GM12878 (cell line): ENCODE data around the gene NOB1. TPM values are rescaled to one million over a fixed set of nuclear protein-coding genes. Genes with fewer than 3 reads are reported as not detected.
A peak's percentile ranks its signal among the peaks of the same experiment; 100 is the strongest.

Source experiments
- ATAC-seq: fragments of 200-7000 bp; cut with Tn5 transposase; 3 replicates; pipeline ENCODE4 v1.9.1; 2020; ENCODE audit warnings: mild to moderate bottlenecking, moderate library complexity
- BruUV-seq: library from RNA; stranded (reverse); fragments of 400-500 nt; replicated peaks from 2 replicates; lab custom pipeline; 2021; lab: Mats Ljungman, UMichigan
- CTCF ChIA-PET: fragments of 300-600 bp; sonication (Branson Sonifier 250); formaldehyde crosslinking; extraction: SDS; loops from one replicate; lab custom pipeline; 2021; ENCODE audit warnings: inconsistent platforms; lab: Yijun Ruan, JAX
- POLR2A ChIA-PET: fragments of 350-600 bp; formaldehyde crosslinking; extraction: SDS; loops from one replicate; lab custom pipeline; 2021; ENCODE audit warnings: inconsistent platforms; lab: Charles Lee
- RAD21 ChIA-PET: fragments of 300-600 bp; sonication (Branson Sonifier 250); formaldehyde crosslinking; loops from one replicate; lab custom pipeline; 2023; ENCODE audit warnings: antibody characterized with exemption; ENCODE audit not compliant: unreplicated experiment; lab: Charles Lee
- SMC1A ChIA-PET: fragments of 300-600 bp; sonication (Branson Sonifier 250); formaldehyde crosslinking; loops from one replicate; lab custom pipeline; 2023; ENCODE audit not compliant: unreplicated experiment, uncharacterized antibody; lab: Charles Lee
- DNase-seq: peaks from one replicate; pipeline ENCODE4 v3.0.0-alpha.2; 2011; ENCODE audit warnings: low read depth, low spot score
- FAIRE-seq: peaks from 3 replicates; lab custom pipeline; 2011; peaks lifted over from hg19 to GRCh38; lab: Jason Lieb, UNC
- H2AFZ ChIP-seq: 2 replicates; pipeline ENCODE4 v1.6.0; 2011; ENCODE audit warnings: low read depth, low read length, control low read depth; ENCODE audit not compliant: control insufficient read depth
- H3K27ac ChIP-seq: 2 replicates; pipeline ENCODE4 v1.5.1; 2011; ENCODE audit warnings: control low read depth; ENCODE audit not compliant: control insufficient read depth, insufficient read depth
- H3K27me3 ChIP-seq, 2 experiments: replicated peaks in 1 of 2; 2 replicates each; pipeline versions ENCODE4 v1.6.0 to v1.6.1; 2011; ENCODE audit warnings: low read length in 1 of 2; ENCODE audit not compliant: control insufficient read depth in 2 of 2, insufficient read depth in 2 of 2
- H3K36me3 ChIP-seq, 2 experiments: 2 replicates each; pipeline ENCODE4 v1.5.1; 2011; ENCODE audit warnings: low read length in 1 of 2; ENCODE audit not compliant: control insufficient read depth in 2 of 2, insufficient read depth in 2 of 2
- H3K4me1 ChIP-seq: 2 replicates; pipeline ENCODE4 v1.6.1; 2011; ENCODE audit warnings: mild to moderate bottlenecking, low read length, moderate library complexity, mixed read lengths; ENCODE audit not compliant: control insufficient read depth, insufficient read depth
- H3K4me2 ChIP-seq: 2 replicates; pipeline ENCODE4 v1.6.0; 2011; ENCODE audit warnings: control low read depth; ENCODE audit not compliant: control insufficient read depth, insufficient read depth
- H3K4me3 ChIP-seq: fragments of 200-600 bp; sonication (generic); 2 replicates; pipeline ENCODE4 v1.5.1; 2016
- H3K79me2 ChIP-seq: 2 replicates; pipeline ENCODE4 v1.6.0; 2011; ENCODE audit warnings: low read length; ENCODE audit not compliant: control insufficient read depth, insufficient read depth
- H3K9ac ChIP-seq: 2 replicates; pipeline ENCODE4 v1.8.0; 2011; ENCODE audit warnings: low read length, control low read depth, mixed read lengths; ENCODE audit not compliant: control insufficient read depth, insufficient read depth
- H3K9me3 ChIP-seq: replicated peaks from 3 replicates; pipeline ENCODE4 v1.5.1; 2011; ENCODE audit warnings: mild to moderate bottlenecking, low read length; ENCODE audit not compliant: control insufficient read depth, insufficient read depth
- H4K20me1 ChIP-seq: 2 replicates; pipeline ENCODE4 v1.6.0; 2011; ENCODE audit not compliant: control insufficient read depth, insufficient read depth
- IRF3 ChIP-seq: fragments of 450-650 bp; IDR thresholded peaks from 2 replicates; pipeline ENCODE4 v1.6.1; 2014; ENCODE audit warnings: mild to moderate bottlenecking
- MLLT1 ChIP-seq: fragments of 450-650 bp; IDR thresholded peaks from 2 replicates; pipeline ENCODE4 v1.6.1; 2016; ENCODE audit warnings: mild to moderate bottlenecking
- NKRF ChIP-seq: fragments of 450-650 bp; conservative IDR thresholded peaks from 2 replicates; pipeline ENCODE4 v1.6.1; 2017; ENCODE audit warnings: mild to moderate bottlenecking, moderate library complexity
- SRF ChIP-seq, 2 experiments: IDR thresholded peaks; 2 replicates each; pipeline ENCODE4 v1.6.1; 2011; ENCODE audit warnings: low read depth in 2 of 2, low read length in 2 of 2, mild to moderate bottlenecking in 1 of 2, moderate library complexity in 1 of 2
- USF1 ChIP-seq: IDR thresholded peaks from 2 replicates; pipeline ENCODE4 v1.6.1; 2011; ENCODE audit warnings: borderline replicate concordance, low read depth, mild to moderate bottlenecking, moderate library complexity, mixed read lengths, low read length; ENCODE audit not compliant: insufficient read depth; ENCODE audit errors: extremely low read length
- WGBS: methylation state at CpG from one replicate; pipeline ENCODE4 v1.1.6; 2016; ENCODE audit warnings: low lambda C conversion rate; ENCODE audit not compliant: insufficient replicate concordance, insufficient coverage; ENCODE audit errors: missing lambda C conversion rate; 5-methylcytosine and 5-hydroxymethylcytosine counted together
- in situ Hi-C: fragments of 300-500 bp; cut with MboI; formaldehyde crosslinking; loops from 9 replicates; pipeline ENCODE4 v1.14.3; 2018; ENCODE audit warnings: mixed read lengths
- intact Hi-C: fragments of 100-400 bp; cut with micrococcal nuclease; formaldehyde crosslinking; loops from one replicate; pipeline ENCODE4 v1.14.2; 2022; ENCODE audit not compliant: unreplicated experiment
- polyA plus RNA-seq, 11 experiments: library from polyadenylated mRNA; depleted of rRNA in 4 of 11; unstranded in 6 of 11; stranded (reverse) in 5 of 11; fragments of >200 nt; fragmentation: Nextera tagmentation in 4 of 11; fragmentation: Illumina TruSeq in 1 of 11; extraction: Ambion mirVana in 4 of 11; extraction: Trizol in 1 of 11; gene quantifications; 1 replicate in 1 of 11; 2 replicates in 10 of 11; pipeline versions ENCODE4 v1.2.1 to v1.2.3, GENCODE V29; 2011 to 2016; ENCODE audit warnings: inconsistent platforms in 2 of 11, missing spikeins in 2 of 11, low read depth in 1 of 11
- total RNA-seq, 4 experiments: library from RNA; depleted of rRNA in 3 of 4; stranded (reverse); fragments of >200 nt in 3 of 4; fragmentation: Illumina TruSeq in 1 of 4; extraction: Trizol in 1 of 4; gene quantifications; 2 replicates each; pipeline versions ENCODE4 v1.2.1 to v1.2.3, GENCODE V29; 2013 to 2021

The NOB1 gene
- total and polyA plus RNA-seq, 10 of the 15 experiments (the other 5 are each of a cell fraction or from before 2014, with no cell fraction given), result 31.1 to 117 (median 78.0) TPM

- TF ChIP-seq USF1, result no peak
- TF ChIP-seq IRF3, result no peak
- TF ChIP-seq, all 136 proteins: peak for 0
Measured at GRCh38 chr16:69763599-69763942, 8.8 kb upstream of the NOB1 start (continued).

DNA sequence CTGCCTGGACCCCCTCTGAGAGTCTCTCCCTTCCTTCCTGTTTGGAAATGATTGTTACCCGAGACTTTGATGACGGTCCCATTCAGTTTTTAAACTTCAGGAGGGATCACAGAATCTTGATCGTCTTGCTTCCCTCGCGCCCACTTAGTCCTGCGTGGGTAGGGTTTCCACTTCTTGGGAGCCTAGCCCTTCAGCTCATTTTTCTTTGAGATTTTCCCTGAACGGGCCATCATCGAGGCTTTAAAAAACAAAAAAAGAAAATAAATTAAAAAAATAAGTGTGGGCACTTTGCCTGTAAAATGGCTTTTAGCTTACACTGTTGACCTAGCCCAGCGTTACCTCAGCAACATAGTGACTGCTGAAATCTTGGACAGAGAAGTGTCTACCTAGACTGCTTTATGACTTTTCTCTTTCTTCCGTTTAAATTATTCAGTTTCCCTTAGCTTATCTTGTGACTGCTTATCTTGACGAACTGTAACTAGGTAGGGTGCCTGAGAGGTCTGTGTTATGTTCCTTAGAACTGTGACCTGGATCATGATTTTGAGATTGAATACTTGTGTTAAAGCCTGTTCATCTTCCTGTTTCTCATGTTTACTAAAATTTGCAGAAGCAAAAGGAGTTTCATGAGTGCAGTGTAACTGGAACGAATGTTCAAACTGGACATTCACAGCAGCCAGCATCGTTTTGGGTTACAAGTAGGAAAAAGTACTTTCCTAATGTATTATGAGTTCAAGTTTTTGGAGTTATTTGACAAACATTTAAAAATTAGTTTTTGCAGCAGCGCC lies 8.3 kb upstream of the NOB1 start:
- BruUV-seq, result TSS peak; percentile 64
- ChIA-PET CTCF (interaction anchor here (0.9 to 2.1 kb wide), 5 partner anchors 8 to 489 kb away, joined by 3 to 13 read pairs (median 9); partner anchors contain the start of genes EXOSC6 and NOB1), POLR2A (interaction anchor here (1.0 to 2.4 kb wide), 4 partner anchors 9 to 617 kb away, joined by 3 to 12 read pairs (median 8); partner anchors contain the start of gene NOB1)

More for the DNA sequence above, 8.3 kb upstream of the NOB1 start:
- SMC1A ChIA-PET, result interaction anchor here (0.7 to 2.8 kb wide), 9 partner anchors 9 to 379 kb away, joined by 3 to 16 read pairs (median 3); partner anchors contain the start of genes NOB1 and NQO1
- Histone ChIP-seq H3K9ac (peak overlapping the region; percentile 91), H3K9me3 (no peaks in the 10 kb centered on the region), H3K79me2 (peaks cover 23% of the 10 kb centered on the region), H4K20me1 (no peaks in the 10 kb centered on the region), H3K4me2 (peak overlapping the region; percentile 87), H3K36me3 (no peaks in the 10 kb centered on the region), H3K27me3 (no peaks in the 10 kb centered on the region), H3K27ac (peak overlapping the region; percentile 83), H3K4me1 (peaks cover 6% of the 10 kb centered on the region; the same call in 1 of the 2 replicates), H2AFZ (peak overlapping the region; percentile 83), H3K4me3 (peak overlapping the region; percentile 89)
- WGBS, result 10% methylated on average over 14 of the region's 14 CpGs
- peak; percentile 59 for ATAC-seq
- TF ChIP-seq NKRF (0 out of 2 replicates have a peak, but pooled peaks have one; percentile 8), SRF (IDR thresholded peaks at IDR 0.05; ENCODE audit: low read depth in 2 of 2, low read length in 2 of 2) (no peak), MLLT1 (peak; percentile 64)
- FAIRE-seq, result peak; percentile 59
- RAD21 ChIA-PET, result interaction anchor here (1.1 to 3.0 kb wide), 6 partner anchors 9 to 367 kb away, joined by 3 to 16 read pairs (median 6); partner anchors contain the start of gene NOB1
- in situ Hi-C loops (no loop called here), intact Hi-C loops (no loop called here)
- DNase-seq, result no peak
